ENCODE data around the gene CNKSR2. TPM values are rescaled to one million over a fixed set of nuclear protein-coding genes. Genes with fewer than 3 reads are reported as not detected.

The CNKSR2 gene
- total RNA-seq, 4 donors from 2014 or later = 0.73 to 1.6 (median 1.1) TPM

DNA sequence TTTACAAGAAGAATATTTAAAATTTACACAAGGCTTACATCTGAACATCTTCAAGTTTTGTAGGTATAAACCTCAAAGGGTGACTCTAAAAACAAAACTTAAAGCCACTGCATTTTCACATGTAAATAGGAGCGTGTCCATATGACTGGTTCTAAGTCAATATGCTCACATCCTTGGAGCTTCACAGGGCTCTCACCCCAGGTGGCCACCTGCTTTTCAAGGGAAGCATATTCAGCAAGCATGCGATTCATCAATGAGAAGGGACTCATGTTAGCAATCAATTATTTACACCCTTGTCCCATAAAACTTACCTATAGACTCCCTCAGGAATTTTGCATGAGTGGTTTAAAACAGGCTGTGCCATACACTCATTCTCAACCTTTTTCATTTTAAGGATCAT lies 301.7 kb downstream of the CNKSR2 start:
- no peaks in the 10 kb centered on the region for H3K9me3 ChIP-seq
- no peaks in the 10 kb centered on the region for H3K4me1 ChIP-seq
- TF ChIP-seq POLR2AphosphoS5 (IDR thresholded peaks at IDR 0.05) = no peak
- TF ChIP-seq POLR2A (IDR thresholded peaks at IDR 0.05) = no peak
- TF ChIP-seq CTCF (IDR thresholded peaks at IDR 0.05) = no peak
- TF ChIP-seq EP300 (IDR thresholded peaks at IDR 0.05) = no peak
- no peak overlapping the region for H3K27ac ChIP-seq
- H3K4me3 ChIP-seq = no peak overlapping the region
- 49% methylated on average over 2 of the region's 2 CpGs for WGBS
- DNase-seq (ENCODE audit: low spot score in 2 of 2) = no peak
- no peaks in the 10 kb centered on the region for H3K36me3 ChIP-seq
- no peaks in the 10 kb centered on the region for H3K27me3 ChIP-seq

GRCh38 chrX:21678048-21678612 lies 303.9 kb downstream of the CNKSR2 start:
- H3K27me3 ChIP-seq = no peaks in the 10 kb centered on the region
- 46% methylated on average over 4 of the region's 4 CpGs for WGBS
- no peaks in the 10 kb centered on the region for H3K36me3 ChIP-seq
- no peaks in the 10 kb centered on the region for H3K4me1 ChIP-seq
- no peak for TF ChIP-seq EP300 (IDR thresholded peaks at IDR 0.05)
- no peak for DNase-seq (ENCODE audit: low spot score in 2 of 2)
- no peaks in the 10 kb centered on the region for H3K9me3 ChIP-seq
- no peak overlapping the region for H3K27ac ChIP-seq
- no peak overlapping the region for H3K4me3 ChIP-seq

- no peak overlapping the region for H3K27ac ChIP-seq
- WGBS = 42% methylated on average over 1 of the region's 1 CpG
- no peaks in the 10 kb centered on the region for H3K27me3 ChIP-seq
- DNase-seq (ENCODE audit: low spot score in 2 of 2) = no peak
- no peak overlapping the region for H3K4me3 ChIP-seq
- H3K4me1 ChIP-seq = no peaks in the 10 kb centered on the region
- H3K9me3 ChIP-seq = no peaks in the 10 kb centered on the region
- no peak for TF ChIP-seq POLR2A (IDR thresholded peaks at IDR 0.05)
- no peak for TF ChIP-seq EP300 (IDR thresholded peaks at IDR 0.05)
- TF ChIP-seq CTCF (IDR thresholded peaks at IDR 0.05) = no peak
- no peak for TF ChIP-seq POLR2AphosphoS5 (IDR thresholded peaks at IDR 0.05)
- no peaks in the 10 kb centered on the region for H3K36me3 ChIP-seq
These were observed 309.7 kb downstream of the CNKSR2 start for GRCh38 chrX:21683941-21684340.

- no peak overlapping the region for H3K4me3 ChIP-seq
- H3K36me3 ChIP-seq = no peaks in the 10 kb centered on the region
- 85% methylated on average over 3 of the region's 3 CpGs for WGBS
- H3K9me3 ChIP-seq = no peaks in the 10 kb centered on the region
- H3K4me1 ChIP-seq = no peaks in the 10 kb centered on the region
- no peaks in the 10 kb centered on the region for H3K27me3 ChIP-seq
- no peak overlapping the region for H3K27ac ChIP-seq
- TF ChIP-seq POLR2AphosphoS5 (IDR thresholded peaks at IDR 0.05) (no peak), POLR2A (IDR thresholded peaks at IDR 0.05) (no peak), CTCF (IDR thresholded peaks at IDR 0.05) (no peak), EP300 (IDR thresholded peaks at IDR 0.05) (no peak)
- DNase-seq (ENCODE audit: low spot score in 2 of 2) = no peak
These were observed 317.3 kb downstream of the CNKSR2 start for GRCh38 chrX:21691512-21692018.

- Histone ChIP-seq H3K36me3 (no peaks in the 10 kb centered on the region), H3K4me3 (no peak overlapping the region), H3K4me1 (no peaks in the 10 kb centered on the region), H3K9me3 (no peaks in the 10 kb centered on the region), H3K27me3 (no peaks in the 10 kb centered on the region), H3K27ac (no peak overlapping the region)
- TF ChIP-seq CTCF (IDR thresholded peaks at IDR 0.05) (no peak), POLR2A (IDR thresholded peaks at IDR 0.05) (no peak), EP300 (IDR thresholded peaks at IDR 0.05) (no peak), POLR2AphosphoS5 (IDR thresholded peaks at IDR 0.05) (no peak)
- DNase-seq (ENCODE audit: low spot score in 2 of 2) = no peak
- WGBS = 77% methylated on average over 4 of the region's 4 CpGs
These were observed 324.1 kb downstream of the CNKSR2 start for GRCh38 chrX:21698272-21698671.

DNA sequence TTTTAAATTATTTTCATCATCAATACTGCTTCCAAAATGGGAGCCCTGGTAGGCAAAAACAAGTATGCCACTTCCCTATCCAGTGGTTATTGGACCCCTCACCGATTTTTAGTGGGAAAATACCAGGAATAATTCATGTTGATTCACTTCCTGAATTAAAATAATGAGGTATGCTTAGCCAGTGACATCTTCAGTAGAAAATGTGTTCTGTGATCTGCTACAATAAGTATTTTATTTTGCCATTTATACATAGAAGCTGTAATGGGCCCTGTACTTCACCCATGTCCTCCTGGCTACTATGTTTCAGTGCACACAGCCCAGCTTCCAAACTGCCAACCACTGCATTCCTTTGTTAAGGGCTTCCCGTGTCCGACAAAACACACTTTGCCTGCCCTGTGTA lies 324.9 kb downstream of the CNKSR2 start:
- H3K9me3 ChIP-seq = no peaks in the 10 kb centered on the region
- no peaks in the 10 kb centered on the region for H3K4me1 ChIP-seq
- DNase-seq (ENCODE audit: low spot score in 2 of 2) = no peak
- no peak overlapping the region for H3K4me3 ChIP-seq
- TF ChIP-seq EP300 (IDR thresholded peaks at IDR 0.05) = no peak
- no peak for TF ChIP-seq CTCF (IDR thresholded peaks at IDR 0.05)
- no peak for TF ChIP-seq POLR2A (IDR thresholded peaks at IDR 0.05)
- no peak for TF ChIP-seq POLR2AphosphoS5 (IDR thresholded peaks at IDR 0.05)
- 62% methylated on average over 3 of the region's 3 CpGs for WGBS
- no peak overlapping the region for H3K27ac ChIP-seq
- no peaks in the 10 kb centered on the region for H3K27me3 ChIP-seq
- no peaks in the 10 kb centered on the region for H3K36me3 ChIP-seq
